OCI-LY7 (cell line): Measurements from ENCODE around the gene TRMT11. TPM values are rescaled to one million over a fixed set of nuclear protein-coding genes. Genes with fewer than 3 reads are reported as not detected.

ENCODE experiments used
- BruUV-seq: library from RNA; stranded (reverse); fragments of 400-500 nt; replicated peaks from 2 replicates; lab custom pipeline; 2021; lab: Mats Ljungman, UMichigan
- CTCF ChIA-PET: fragments of 300-600 bp; sonication (Branson Sonifier 250); formaldehyde crosslinking; loops from one replicate; lab custom pipeline; 2022; ENCODE audit warnings: antibody characterized with exemption; ENCODE audit not compliant: unreplicated experiment; lab: Charles Lee
- POLR2A ChIA-PET: fragments of 300-600 bp; sonication (Branson Sonifier 250); formaldehyde crosslinking; loops from one replicate; lab custom pipeline; 2022; ENCODE audit warnings: antibody characterized with exemption; lab: Charles Lee
- DNase-seq: peaks from one replicate; pipeline ENCODE4 v3.0.0-alpha.2; 2015; ENCODE audit warnings: low spot score
- H2AFZ ChIP-seq: fragments of 200-600 bp; sonication (generic), shearing (Covaris generic); 2 replicates; pipeline ENCODE4 v1.6.1; 2014; ENCODE audit warnings: mild to moderate bottlenecking, antibody characterized with exemption, low read length, moderate library complexity
- H3K27ac ChIP-seq: fragments of 200-600 bp; sonication (generic); 2 replicates; pipeline ENCODE4 v1.5.1; 2014; ENCODE audit warnings: mixed run types, low read depth, mild to moderate bottlenecking, moderate library complexity, low read length, inconsistent platforms; ENCODE audit not compliant: poor library complexity, severe bottlenecking
- H3K36me3 ChIP-seq: fragments of 200-600 bp; sonication (generic); 2 replicates; pipeline ENCODE4 v1.6.1; 2014; ENCODE audit warnings: mild to moderate bottlenecking, antibody characterized with exemption, low read length, moderate library complexity, mixed read lengths; ENCODE audit not compliant: insufficient read depth
- H3K4me1 ChIP-seq: fragments of 200-600 bp; sonication (generic); 2 replicates; pipeline ENCODE4 v1.5.1; 2014; ENCODE audit warnings: mild to moderate bottlenecking, low read length; ENCODE audit not compliant: insufficient read depth, poor library complexity, severe bottlenecking
- H3K4me2 ChIP-seq: fragments of 200-600 bp; sonication (generic); 2 replicates; pipeline ENCODE4 v1.6.1; 2014; ENCODE audit warnings: mild to moderate bottlenecking, low read length
- H3K4me3 ChIP-seq: fragments of 200-600 bp; sonication (generic); 2 replicates; pipeline ENCODE4 v1.5.1; 2014; ENCODE audit warnings: mild to moderate bottlenecking, low read depth, low read length; ENCODE audit not compliant: poor library complexity, severe bottlenecking
- H3K79me2 ChIP-seq: fragments of 200-600 bp; sonication (generic); 2 replicates; pipeline ENCODE4 v1.6.1; 2016; ENCODE audit warnings: low read depth, mild to moderate bottlenecking, low read length, moderate library complexity, mixed read lengths; ENCODE audit not compliant: insufficient read depth
- H3K9me2 ChIP-seq: fragments of 200-600 bp; sonication (generic); 2 replicates; pipeline ENCODE4 v1.6.1; 2016; ENCODE audit warnings: mild to moderate bottlenecking, low read length, mixed read lengths; ENCODE audit not compliant: insufficient read depth
- H3K9me3 ChIP-seq: fragments of 200-600 bp; sonication (generic); 2 replicates; pipeline ENCODE4 v1.6.1; 2014; ENCODE audit warnings: mild to moderate bottlenecking, mixed run types, low read length, mixed read lengths
- H4K20me1 ChIP-seq: fragments of 200-600 bp; sonication (generic); 2 replicates; pipeline ENCODE4 v1.6.1; 2014; ENCODE audit warnings: mild to moderate bottlenecking, antibody characterized with exemption, low read length, moderate library complexity, mixed read lengths; ENCODE audit not compliant: insufficient read depth
- CTCF ChIP-seq: fragments of 200-600 bp; sonication (generic); conservative IDR thresholded peaks from 2 replicates; pipeline ENCODE4 v1.5.1; 2014; ENCODE audit warnings: mild to moderate bottlenecking, antibody characterized with exemption, low read length, moderate library complexity, mixed read lengths
- EZH2phosphoT487 ChIP-seq: fragments of 200-600 bp; sonication (generic); IDR thresholded peaks from 2 replicates; pipeline ENCODE4 v1.6.1; 2018; ENCODE audit warnings: low read depth, borderline replicate concordance, mild to moderate bottlenecking, mixed run types, antibody characterized with exemption, low read length, moderate library complexity, mixed read lengths
- intact Hi-C: fragments of 100-400 bp; cut with micrococcal nuclease; formaldehyde crosslinking; loops from one replicate; pipeline ENCODE4 v1.10.0; 2022; ENCODE audit not compliant: unreplicated experiment
- total RNA-seq, 2 experiments: library from RNA; depleted of rRNA in 1 of 2; stranded (reverse); fragments of >200 nt in 1 of 2; shearing (Covaris generic) in 1 of 2; gene quantifications; 2 replicates each; pipeline ENCODE4 v1.2.3, GENCODE V29; 2014 to 2022

TRMT11 gene
- total RNA-seq, 2 experiments from 2014 or later = 32.9 to 46.8 TPM

DNA sequence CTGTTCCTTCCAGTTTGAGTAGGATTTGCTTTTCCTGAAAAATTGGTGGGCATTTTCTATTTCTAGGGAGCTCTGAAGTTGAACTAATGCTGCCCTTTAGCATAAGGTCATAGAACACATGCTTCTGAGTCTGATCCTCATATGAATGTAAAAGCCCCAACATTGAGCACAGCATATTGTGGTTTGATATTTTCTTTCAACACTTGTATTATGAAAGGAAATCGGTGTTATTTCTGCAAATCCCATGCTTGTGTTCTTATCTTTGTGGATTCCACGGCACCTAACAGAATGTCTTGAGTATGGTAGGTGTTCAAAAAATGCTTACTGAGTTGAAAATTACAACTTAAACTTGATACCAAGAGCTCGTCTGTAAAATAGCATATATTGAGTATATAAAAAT, 85.8 kb downstream of the TRMT11 start:
- no TSS peak for BruUV-seq
- H3K79me2 ChIP-seq = no peaks in the 10 kb centered on the region
- CTCF ChIA-PET = no interaction called here
- no peak overlapping the region for H3K4me3 ChIP-seq
- intact Hi-C loops = no loop called here
- no peak overlapping the region for H2AFZ ChIP-seq
- no peaks in the 10 kb centered on the region for H3K4me1 ChIP-seq
- no peaks in the 10 kb centered on the region for H3K36me3 ChIP-seq
- POLR2A ChIA-PET = interaction anchor here (0.7 to 1.5 kb wide), 3 partner anchors 11 to 1952 kb away, joined by 3 to 5 read pairs (median 3); no protein-coding TSS in a partner anchor
- no peak for TF ChIP-seq EZH2phosphoT487
- TF ChIP-seq CTCF = no peak
- DNase-seq = no peak
- no peaks in the 10 kb centered on the region for H4K20me1 ChIP-seq
- no peaks in the 10 kb centered on the region for H3K9me3 ChIP-seq
- H3K27ac ChIP-seq = no peak overlapping the region
- H3K9me2 ChIP-seq = no peaks in the 10 kb centered on the region
- H3K4me2 ChIP-seq = no peak overlapping the region

- Histone ChIP-seq H3K27ac (no peak overlapping the region), H3K4me2 (no peak overlapping the region), H3K9me2 (no peaks in the 10 kb centered on the region), H2AFZ (no peak overlapping the region), H3K9me3 (no peaks in the 10 kb centered on the region), H3K36me3 (no peaks in the 10 kb centered on the region), H3K79me2 (no peaks in the 10 kb centered on the region), H3K4me3 (no peak overlapping the region), H4K20me1 (no peaks in the 10 kb centered on the region), H3K4me1 (no peaks in the 10 kb centered on the region)
- intact Hi-C loops = no loop called here
- no TSS peak for BruUV-seq
- no peak for DNase-seq
- POLR2A ChIA-PET = no interaction called here
- CTCF ChIA-PET = no interaction called here
- TF ChIP-seq EZH2phosphoT487 = no peak
- TF ChIP-seq CTCF = no peak
These were observed 86.5 kb downstream of the TRMT11 start for GRCh38 chr6:126072834-126073233.

GRCh38 chr6:126075335-126076071, 89.2 kb downstream of the TRMT11 start:
- ChIA-PET CTCF (no interaction called here), POLR2A (no interaction called here)
- BruUV-seq = no TSS peak
- H3K9me3 ChIP-seq = no peaks in the 10 kb centered on the region
- intact Hi-C loops = no loop called here
- H3K4me3 ChIP-seq = no peak overlapping the region
- H3K4me2 ChIP-seq = no peak overlapping the region
- no peaks in the 10 kb centered on the region for H3K79me2 ChIP-seq
- no peaks in the 10 kb centered on the region for H3K4me1 ChIP-seq
- no peak overlapping the region for H3K27ac ChIP-seq
- no peak for DNase-seq
- no peaks in the 10 kb centered on the region for H4K20me1 ChIP-seq
- no peaks in the 10 kb centered on the region for H3K36me3 ChIP-seq
- no peak overlapping the region for H2AFZ ChIP-seq
- no peaks in the 10 kb centered on the region for H3K9me2 ChIP-seq
- TF ChIP-seq EZH2phosphoT487 = no peak
- TF ChIP-seq CTCF = no peak
